H9 (cell line): ENCODE data around the gene DCAF12. TPM values are rescaled to one million over a fixed set of nuclear protein-coding genes. Genes with fewer than 3 reads are reported as not detected.

Experiments used
- DNase-seq: peaks from one replicate; pipeline ENCODE4 v3.0.0-alpha.2; 2017
- H2AFZ ChIP-seq: one replicate; pipeline ENCODE4 v1.6.1; 2013; ENCODE audit warnings: mild to moderate bottlenecking, low read length, control low read depth, moderate library complexity
- H2AK5ac ChIP-seq: 2 replicates; pipeline ENCODE4 v1.6.1; 2013; ENCODE audit warnings: low read length, control low read depth, mixed read lengths; ENCODE audit not compliant: insufficient read length
- H2BK120ac ChIP-seq: one replicate; pipeline ENCODE4 v1.6.1; 2013; ENCODE audit warnings: low read depth, mild to moderate bottlenecking, low read length, control low read depth, inconsistent platforms; ENCODE audit not compliant: poor library complexity, severe bottlenecking
- H2BK12ac ChIP-seq: 2 replicates; pipeline ENCODE4 v1.6.1; 2013; ENCODE audit warnings: low read length, control low read depth, mixed read lengths, low read depth; ENCODE audit not compliant: insufficient read length
- H2BK15ac ChIP-seq: 2 replicates; pipeline ENCODE4 v1.6.1; 2013; ENCODE audit warnings: low read depth, low read length, control low read depth
- H2BK20ac ChIP-seq: one replicate; pipeline ENCODE4 v1.6.1; 2013; ENCODE audit warnings: low read depth, mild to moderate bottlenecking, low read length, control low read depth, inconsistent platforms; ENCODE audit not compliant: poor library complexity, severe bottlenecking
- H2BK5ac ChIP-seq: 2 replicates; pipeline ENCODE4 v1.6.1; 2013; ENCODE audit warnings: low read length, control low read depth, mixed read lengths; ENCODE audit not compliant: insufficient read length
- H3K14ac ChIP-seq: 2 replicates; pipeline ENCODE4 v1.6.1; 2013; ENCODE audit warnings: low read length, control low read depth; ENCODE audit not compliant: insufficient read depth
- H3K18ac ChIP-seq: 2 replicates; pipeline ENCODE4 v1.6.1; 2013; ENCODE audit warnings: low read depth, mild to moderate bottlenecking, mixed read lengths, low read length, control low read depth; ENCODE audit not compliant: insufficient read length
- H3K23ac ChIP-seq: 2 replicates; pipeline ENCODE4 v1.6.1; 2013; ENCODE audit warnings: low read length, control low read depth, mixed read lengths, low read depth; ENCODE audit not compliant: insufficient read length
- H3K23me2 ChIP-seq: 2 replicates; pipeline ENCODE4 v1.6.1; 2013; ENCODE audit warnings: low read depth, mild to moderate bottlenecking, mixed read lengths, low read length, control low read depth; ENCODE audit not compliant: insufficient read length, poor library complexity, severe bottlenecking
- H3K27ac ChIP-seq: 2 replicates; pipeline ENCODE4 v1.5.1; 2013; ENCODE audit warnings: low read length, control low read depth, mixed read lengths, low read depth; ENCODE audit not compliant: insufficient read length
- H3K27me3 ChIP-seq: 2 replicates; pipeline ENCODE4 v1.6.1; 2013; ENCODE audit warnings: low read length, control low read depth, inconsistent platforms; ENCODE audit not compliant: insufficient read depth
- H3K4ac ChIP-seq: 2 replicates; pipeline ENCODE4 v1.6.1; 2013; ENCODE audit warnings: low read depth, mild to moderate bottlenecking, control low read depth, inconsistent platforms, low read length, moderate library complexity
- H3K4me1 ChIP-seq: 2 replicates; pipeline ENCODE4 v1.6.1; 2013; ENCODE audit warnings: low read length, control low read depth, inconsistent platforms; ENCODE audit not compliant: insufficient read depth
- H3K4me2 ChIP-seq: 2 replicates; pipeline ENCODE4 v1.6.1; 2013; ENCODE audit warnings: low read length, control low read depth, mixed read lengths; ENCODE audit not compliant: insufficient read length, insufficient read depth
- H3K56ac ChIP-seq: 2 replicates; pipeline ENCODE4 v1.6.1; 2013; ENCODE audit warnings: low read depth, mild to moderate bottlenecking, mixed read lengths, low read length, control low read depth; ENCODE audit not compliant: insufficient read length
- H3K79me1 ChIP-seq: 2 replicates; pipeline ENCODE4 v1.6.1; 2013; ENCODE audit warnings: low read depth, mild to moderate bottlenecking, moderate library complexity, low read length, control low read depth, inconsistent platforms; ENCODE audit not compliant: insufficient read depth, poor library complexity, severe bottlenecking
- H3K79me2 ChIP-seq: 2 replicates; pipeline ENCODE4 v1.6.1; 2013; ENCODE audit warnings: low read length, control low read depth, inconsistent platforms; ENCODE audit not compliant: insufficient read depth
- H3K9ac ChIP-seq: 2 replicates; pipeline ENCODE4 v1.6.1; 2013; ENCODE audit warnings: low read length, control low read depth, mixed read lengths; ENCODE audit not compliant: insufficient read length; ENCODE audit errors: extremely low read depth
- H3K9me3 ChIP-seq: one replicate; pipeline ENCODE4 v1.6.1; 2013; ENCODE audit warnings: low read depth, low read length, inconsistent platforms; ENCODE audit not compliant: control insufficient read depth
- H3T11ph ChIP-seq: one replicate; pipeline ENCODE4 v1.6.1; 2013; ENCODE audit warnings: mild to moderate bottlenecking, low read length, control low read depth, inconsistent platforms
- H4K20me1 ChIP-seq: one replicate; pipeline ENCODE4 v1.6.1; 2013; ENCODE audit not compliant: control insufficient read depth, insufficient read length, insufficient read depth
- H4K5ac ChIP-seq: 2 replicates; pipeline ENCODE4 v1.6.1; 2013; ENCODE audit warnings: low read depth, mild to moderate bottlenecking, mixed read lengths, low read length, control low read depth; ENCODE audit not compliant: insufficient read length
- H4K8ac ChIP-seq: replicated peaks from 2 replicates; pipeline ENCODE4 v1.6.1; 2013; ENCODE audit warnings: low read length, control low read depth, mixed read lengths, low read depth; ENCODE audit not compliant: insufficient read length
- H4K91ac ChIP-seq: 2 replicates; pipeline ENCODE4 v1.6.1; 2013; ENCODE audit warnings: low read depth, mild to moderate bottlenecking, moderate library complexity, mixed read lengths, low read length, control low read depth; ENCODE audit not compliant: insufficient read length
- H3K27ac Mint-ChIP-seq, 3 experiments: 2 replicates in 2 of 3; 3 replicates in 1 of 3; pipeline ENCODE4 v1.8.0; 2020 to 2021; ENCODE audit warnings: mixed read lengths in 3 of 3, mild to moderate bottlenecking in 1 of 3, moderate library complexity in 1 of 3
- H3K27me3 Mint-ChIP-seq: 2 replicates; pipeline ENCODE4 v1.8.0; 2021; ENCODE audit warnings: low read depth, mild to moderate bottlenecking, moderate library complexity, mixed read lengths
- H3K36me3 Mint-ChIP-seq, 3 experiments: 2 replicates in 2 of 3; 3 replicates in 1 of 3; pipeline ENCODE4 v1.8.0; 2020 to 2021; ENCODE audit warnings: low read depth in 3 of 3, mixed read lengths in 3 of 3; ENCODE audit not compliant: insufficient read depth in 1 of 3
- H3K4me1 Mint-ChIP-seq, 2 experiments: 2 replicates each; pipeline ENCODE4 v1.8.0; 2020; ENCODE audit warnings: mixed read lengths in 2 of 2
- H3K4me3 Mint-ChIP-seq, 2 experiments: 2 replicates in 1 of 2; 3 replicates in 1 of 2; pipeline ENCODE4 v1.8.0; 2020 to 2021; ENCODE audit warnings: mild to moderate bottlenecking in 2 of 2, mixed read lengths in 2 of 2, moderate library complexity in 1 of 2
- H3K9me3 Mint-ChIP-seq, 2 experiments: 2 replicates in 1 of 2; 3 replicates in 1 of 2; pipeline ENCODE4 v1.8.0; 2020; ENCODE audit warnings: mild to moderate bottlenecking in 2 of 2, mixed read lengths in 2 of 2, moderate library complexity in 1 of 2
- WGBS: extraction: QIAGEN DNeasy Blood & Tissue Kit; methylation state at CpG from one replicate; pipeline ENCODE4 v1.1.7; 2013; ENCODE audit warnings: missing lambda C conversion rate, low lambda C conversion rate, mixed read lengths; ENCODE audit not compliant: insufficient read length; ENCODE audit errors: extremely low coverage; 5-methylcytosine and 5-hydroxymethylcytosine counted together
- long read RNA-seq: library from polyadenylated mRNA; unstranded; transcript quantifications from one replicate; pipeline ENCODE4 v2.0.0, GENCODE V29; 2020
- total RNA-seq: library from RNA; stranded (reverse); gene quantifications from 2 replicates; pipeline ENCODE4 v1.2.1, GENCODE V29; 2021
- TF ChIP-seq, protein P1 (sequence below): fragments of 200-600 bp; sonication (generic); conservative IDR thresholded peaks from 3 replicates; pipeline ENCODE4 v1.8.0; 2021; ENCODE audit warnings: antibody characterized with exemption, mild to moderate bottlenecking

Gene DCAF12
- 32.7 and 33.6 TPM in 2 replicates for total RNA-seq
- long read RNA-seq, transcript DCAF12-201 (9 exons, 3,667 nt), result major isoform, 211 of 234 reads
- long read RNA-seq, partial matches to known transcripts, result 9 of 234 reads
- long read RNA-seq, other reads (novel, unspliced or antisense), result 14 of 234 reads

DNA sequence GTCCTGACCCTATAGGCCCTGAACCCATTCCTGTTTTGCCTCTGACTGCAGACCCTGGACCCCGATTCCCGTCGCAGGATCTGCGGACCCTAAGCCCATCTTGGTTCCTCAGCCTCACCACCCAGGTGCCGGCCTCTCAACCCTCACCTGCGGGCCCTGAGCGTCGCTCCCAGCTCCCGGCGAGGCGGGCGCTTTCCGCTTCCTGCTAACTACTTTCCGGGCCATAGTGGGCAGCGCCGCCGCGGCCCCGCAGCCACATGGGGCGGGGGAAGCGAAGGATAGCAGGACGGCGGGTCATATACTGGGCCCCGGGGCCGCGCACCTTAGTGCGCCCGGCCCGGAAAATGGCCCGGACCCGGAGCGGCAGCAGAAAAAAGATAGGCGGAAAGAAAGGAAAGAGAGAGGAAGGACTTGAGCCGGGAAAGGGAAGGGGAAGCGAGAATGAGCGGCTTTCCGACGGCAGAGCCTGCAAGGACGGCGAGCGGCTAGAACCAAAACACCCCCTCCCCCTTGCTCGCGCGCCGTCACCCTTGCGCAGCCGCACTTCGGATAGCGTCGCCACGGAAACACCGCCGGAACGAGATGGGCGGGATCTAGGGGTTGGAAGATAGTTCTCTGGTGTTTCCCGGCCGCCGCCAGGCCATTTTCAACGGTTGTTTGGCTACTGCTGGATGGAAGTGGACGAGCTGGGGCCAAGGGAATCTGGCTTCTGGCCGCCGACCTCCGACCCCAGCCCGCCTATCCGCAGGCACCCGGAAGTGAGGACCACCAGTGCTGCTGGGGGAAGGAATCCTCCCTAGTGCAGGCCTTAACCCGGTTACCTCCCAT is at the start of gene DCAF12:
Gene DCAF12 (minus strand): TSS at position 492 of the 828 bp plus-strand sequence. CDS start 267 bp downstream, at position 225.
- Histone ChIP-seq H4K8ac (no peak within 1 kb of the TSS), H2AFZ (peak within 1 kb of the TSS; percentile 24), H3K27ac (peak within 1 kb of the TSS; percentile 18), H3K4me2 (peak within 1 kb of the TSS; percentile 98), H2BK15ac (no peak within 1 kb of the TSS), H4K5ac (peak within 1 kb of the TSS; percentile 50), H2BK5ac (no peak within 1 kb of the TSS), H2AK5ac (no peak within 1 kb of the TSS), H3T11ph (no peak within 1 kb of the TSS), H3K79me2 (peaks cover 11% of the 10 kb centered on the region; the same call in 1 of the 2 replicates), H3K9ac (peak within 1 kb of the TSS; percentile 90), H3K23me2 (peaks cover 11% of the 10 kb centered on the region), H2BK120ac (no peak within 1 kb of the TSS), H2BK20ac (no peak within 1 kb of the TSS), H3K9me3 (no peaks in the 10 kb centered on the region), H3K27me3 (no peaks in the 10 kb centered on the region), H4K20me1 (no peaks in the 10 kb centered on the region), H3K4ac (no peak within 1 kb of the TSS), H3K4me1 (peaks cover 4% of the 10 kb centered on the region; the same call in 1 of the 2 replicates), H3K14ac (peak within 1 kb of the TSS; percentile 91), H4K91ac (no peak within 1 kb of the TSS), H3K23ac (no peak within 1 kb of the TSS), H3K56ac (peak within 1 kb of the TSS; percentile 52), H3K79me1 (peaks cover 5% of the 10 kb centered on the region), H2BK12ac (no peak within 1 kb of the TSS), H3K18ac (peak within 1 kb of the TSS; percentile 80)
- Mint-ChIP-seq H3K36me3 (peaks cover 17 to 31% (median 30%) of the 10 kb centered on the region in 3 experiments; a peak in 6 of 7 replicates), H3K4me3 (peak within 1 kb of the TSS; percentile 92 to 98), H3K27ac (peak within 1 kb of the TSS; percentile 97 to 98 (median 97)), H3K9me3 (no peaks in the 10 kb centered on the region; a peak in 1 of 5 replicates), H3K4me1 (peaks cover 15 to 25% of the 10 kb centered on the region in 2 experiments), H3K27me3 (no peaks in the 10 kb centered on the region)
- WGBS, result no CpG with 5 or more reads among the region's 67 CpGs
- DNase-seq, result peak; percentile 91
- TF ChIP-seq, protein P1, sequence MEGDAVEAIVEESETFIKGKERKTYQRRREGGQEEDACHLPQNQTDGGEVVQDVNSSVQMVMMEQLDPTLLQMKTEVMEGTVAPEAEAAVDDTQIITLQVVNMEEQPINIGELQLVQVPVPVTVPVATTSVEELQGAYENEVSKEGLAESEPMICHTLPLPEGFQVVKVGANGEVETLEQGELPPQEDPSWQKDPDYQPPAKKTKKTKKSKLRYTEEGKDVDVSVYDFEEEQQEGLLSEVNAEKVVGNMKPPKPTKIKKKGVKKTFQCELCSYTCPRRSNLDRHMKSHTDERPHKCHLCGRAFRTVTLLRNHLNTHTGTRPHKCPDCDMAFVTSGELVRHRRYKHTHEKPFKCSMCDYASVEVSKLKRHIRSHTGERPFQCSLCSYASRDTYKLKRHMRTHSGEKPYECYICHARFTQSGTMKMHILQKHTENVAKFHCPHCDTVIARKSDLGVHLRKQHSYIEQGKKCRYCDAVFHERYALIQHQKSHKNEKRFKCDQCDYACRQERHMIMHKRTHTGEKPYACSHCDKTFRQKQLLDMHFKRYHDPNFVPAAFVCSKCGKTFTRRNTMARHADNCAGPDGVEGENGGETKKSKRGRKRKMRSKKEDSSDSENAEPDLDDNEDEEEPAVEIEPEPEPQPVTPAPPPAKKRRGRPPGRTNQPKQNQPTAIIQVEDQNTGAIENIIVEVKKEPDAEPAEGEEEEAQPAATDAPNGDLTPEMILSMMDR, result no peak
